Activated CD8-positive, alpha-beta T cell treated with anti-CD3 and anti-CD28 coated beads, Interleukin-2, amount 10 ng/mL, durations not matched to agents 7 days and 5 days (primary cell): ENCODE results near the gene CES3. TPM values are rescaled to one million over a fixed set of nuclear protein-coding genes. Genes with fewer than 3 reads are reported as not detected.
A peak's percentile ranks its signal among the peaks of the same experiment; 100 is the strongest.
"Not testable (repeated sequence)": the region's sequence is repeated elsewhere in the genome, so short reads cannot be mapped to it uniquely, and the experiment has no call there.

Source experiments
- ATAC-seq: fragments of 150-1000 bp; cut with Tn5 transposase; one replicate; pipeline ENCODE4 v1.10.0; 2021; ENCODE audit warnings: moderate library complexity
- CTCF ChIA-PET: fragments of 350-600 bp; sonication (Branson Sonifier 250); formaldehyde crosslinking; loops from one replicate; lab custom pipeline; 2021; ENCODE audit warnings: antibody characterized with exemption; lab: Charles Lee
- POLR2A ChIA-PET: fragments of 350-600 bp; sonication (Branson Sonifier 250); formaldehyde crosslinking; loops from one replicate; lab custom pipeline; 2021; ENCODE audit warnings: antibody characterized with exemption; lab: Charles Lee
- DNase-seq: peaks from one replicate; pipeline ENCODE4 v3.0.0-alpha.2; 2020
- H3K27ac Mint-ChIP-seq: one replicate; pipeline ENCODE4 v1.8.0; 2021; ENCODE audit warnings: mild to moderate bottlenecking, mixed read lengths
- H3K27me3 Mint-ChIP-seq: one replicate; pipeline ENCODE4 v1.8.0; 2021; ENCODE audit warnings: low read depth, mixed read lengths
- H3K36me3 Mint-ChIP-seq: one replicate; pipeline ENCODE4 v1.8.0; 2021; ENCODE audit warnings: low read depth, mixed read lengths
- H3K4me1 Mint-ChIP-seq: one replicate; pipeline ENCODE4 v1.8.0; 2021; ENCODE audit warnings: low read depth, mixed read lengths
- H3K4me3 Mint-ChIP-seq: one replicate; pipeline ENCODE4 v1.8.0; 2021; ENCODE audit warnings: mild to moderate bottlenecking, mixed read lengths
- H3K9me3 Mint-ChIP-seq: one replicate; pipeline ENCODE4 v1.8.0; 2022; ENCODE audit warnings: mixed read lengths; ENCODE audit not compliant: insufficient read depth
- total RNA-seq, 2 experiments: library from RNA; stranded (reverse); gene quantifications; one replicate each; pipeline ENCODE4 v1.2.3, GENCODE V29; 2021

CES3 gene
- total RNA-seq, 2 experiments from 2014 or later, result 2.4 to 4.3 TPM

DNA sequence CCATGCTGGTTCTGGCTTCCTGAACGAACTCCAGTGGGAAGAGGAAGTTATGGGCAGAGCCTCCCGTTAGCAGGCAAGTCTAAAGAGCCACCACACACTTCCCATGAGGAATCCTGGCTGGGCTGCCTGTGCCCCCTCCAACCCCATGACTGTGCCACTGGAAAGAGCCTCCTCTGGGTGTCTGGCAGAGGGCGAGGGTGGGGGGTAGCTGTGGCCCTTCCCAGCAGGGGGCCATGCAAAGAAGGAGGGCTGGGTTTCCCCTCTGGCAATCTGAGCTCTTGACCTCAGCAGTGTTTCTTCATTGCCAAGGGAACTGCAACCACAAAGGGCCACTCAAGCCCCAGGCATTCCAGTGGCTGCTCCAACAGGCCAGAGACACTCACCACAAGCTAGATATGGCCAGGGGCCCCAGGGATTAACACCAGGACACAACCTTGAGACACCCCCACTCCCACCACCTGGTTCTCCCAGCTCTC lies 34.1 kb upstream of the CES3 start:
- Mint-ChIP-seq H3K27ac (no peak overlapping the region), H3K4me3 (no peak overlapping the region), H3K36me3 (peaks cover 7% of the 10 kb centered on the region), H3K4me1 (peaks cover 22% of the 10 kb centered on the region), H3K27me3 (peaks cover 27% of the 10 kb centered on the region), H3K9me3 (no peaks in the 10 kb centered on the region)
- CTCF ChIA-PET, result interaction anchor here (1.0 to 4.2 kb wide), 7 partner anchors 17 to 319 kb away, joined by 3 to 94 read pairs (median 5); partner anchors contain the start of gene NAE1
- POLR2A ChIA-PET, result interaction anchor here (1.4 kb wide), 1 partner anchor 9 kb away, joined by 3 read pairs; the partner anchor contains the start of gene CDH16
- DNase-seq, result no peak
- no peak for ATAC-seq

- no peaks in the 10 kb centered on the region for H3K9me3 Mint-ChIP-seq
Measured at GRCh38 chr16:66927918-66928649, 33.0 kb upstream of the CES3 start.

DNA sequence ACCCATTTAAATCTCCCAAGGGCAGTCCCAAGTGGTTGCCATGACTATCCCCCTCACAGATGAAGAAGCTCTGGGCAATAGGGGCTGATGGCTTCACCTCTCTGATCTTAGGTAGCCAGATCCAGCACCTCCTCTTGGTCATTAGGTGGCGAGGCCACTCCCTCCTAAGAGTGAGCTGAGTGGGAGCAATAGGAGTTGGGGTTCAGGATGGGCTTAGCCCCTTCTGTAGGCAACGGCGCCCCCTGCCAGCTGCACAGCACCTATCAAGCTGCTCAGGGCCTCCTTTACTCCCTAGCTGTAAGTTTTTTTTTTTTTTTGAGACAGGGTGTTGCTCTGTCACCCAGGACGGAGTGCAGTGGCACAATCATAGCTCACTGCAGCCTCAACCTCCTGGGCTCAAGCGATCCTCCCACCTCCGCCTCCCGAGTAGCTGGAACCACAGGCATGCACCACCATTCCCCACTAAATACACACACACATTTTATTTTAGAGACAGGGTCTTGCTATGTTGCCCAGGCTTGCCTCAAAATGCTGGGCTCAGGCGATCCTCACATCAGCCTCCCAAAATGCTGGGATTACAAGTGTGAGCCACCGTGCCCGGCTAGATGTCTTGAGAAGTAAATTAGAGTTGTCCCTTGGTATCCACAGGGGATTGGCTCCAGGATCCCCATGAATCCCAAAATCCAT lies 32.2 kb upstream of the CES3 start:
- H3K4me1 Mint-ChIP-seq, result peaks cover 40% of the 10 kb centered on the region
- POLR2A ChIA-PET, result interaction anchor here (0.6 to 1.5 kb wide), 2 partner anchors 34 to 60 kb away, joined by 3 to 8 read pairs; no protein-coding TSS in a partner anchor
- CTCF ChIA-PET, result interaction anchor here (0.7 to 4.2 kb wide), 14 partner anchors 9 to 226 kb away, joined by 3 to 94 read pairs (median 8); partner anchors contain the start of genes CDH16, NAE1 and PDP2
- ATAC-seq (peak; percentile 45), DNase-seq (peak; percentile 64)
- H3K9me3 Mint-ChIP-seq, result no peaks in the 10 kb centered on the region
- peaks cover 22% of the 10 kb centered on the region for H3K36me3 Mint-ChIP-seq
- no peak overlapping the region for H3K27ac Mint-ChIP-seq
- H3K27me3 Mint-ChIP-seq, result peaks cover 17% of the 10 kb centered on the region
- H3K4me3 Mint-ChIP-seq, result no peak overlapping the region

More at GRCh38 chr16:66927918-66928649, 33.0 kb upstream of the CES3 start:
- Mint-ChIP-seq H3K36me3 (peaks cover 16% of the 10 kb centered on the region), H3K4me1 (peaks cover 32% of the 10 kb centered on the region), H3K27me3 (peaks cover 25% of the 10 kb centered on the region), H3K4me3 (no peak overlapping the region), H3K27ac (peak overlapping the region; percentile 47)
- ATAC-seq, result no peak
- ChIA-PET POLR2A (interaction anchor here (0.6 to 1.5 kb wide), 2 partner anchors 33 to 59 kb away, joined by 3 to 8 read pairs; no protein-coding TSS in a partner anchor), CTCF (interaction anchor here (0.7 to 4.2 kb wide), 13 partner anchors 11 to 227 kb away, joined by 3 to 94 read pairs (median 8); partner anchors contain the start of genes CDH16, NAE1 and PDP2)
- no peak for DNase-seq

- CTCF ChIA-PET, result interaction anchor here (0.9 to 3.8 kb wide), 3 partner anchors 17 to 100 kb away, joined by 3 to 20 read pairs (median 7); partner anchors contain the start of gene NAE1
- Mint-ChIP-seq H3K36me3 (peaks cover 30% of the 10 kb centered on the region), H3K27me3 (peaks cover 9% of the 10 kb centered on the region), H3K27ac (no peak overlapping the region), H3K4me1 (peaks cover 44% of the 10 kb centered on the region), H3K4me3 (no peak overlapping the region), H3K9me3 (no peaks in the 10 kb centered on the region)
- no peak for ATAC-seq
- POLR2A ChIA-PET, result no interaction called here
- no peak for DNase-seq
Measured at GRCh38 chr16:66930189-66930588, 30.9 kb upstream of the CES3 start.

DNA sequence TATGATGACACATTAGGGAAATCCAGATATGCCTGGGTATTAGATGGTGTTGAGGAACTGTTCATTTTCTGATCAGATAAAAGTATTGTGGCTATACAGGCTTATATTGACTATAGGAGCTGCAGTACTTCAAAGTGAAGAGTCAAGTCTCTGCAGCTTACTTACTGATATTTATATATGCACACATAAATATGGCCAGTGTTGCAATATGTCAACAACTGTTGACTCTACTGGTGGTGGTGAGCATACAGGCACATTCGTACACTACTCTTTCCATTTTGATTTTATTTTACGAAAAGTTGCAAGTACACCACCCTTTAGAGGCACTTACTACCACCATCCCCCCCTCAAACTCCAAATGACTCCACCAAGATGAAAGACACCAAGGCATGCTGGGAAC lies 29.4 kb upstream of the CES3 start:
- Mint-ChIP-seq H3K4me3 (no peak overlapping the region), H3K9me3 (no peaks in the 10 kb centered on the region), H3K27me3 (no peaks in the 10 kb centered on the region), H3K36me3 (peaks cover 33% of the 10 kb centered on the region), H3K4me1 (peaks cover 50% of the 10 kb centered on the region), H3K27ac (no peak overlapping the region)
- ChIA-PET CTCF (interaction anchor here (0.7 to 3.8 kb wide), 4 partner anchors 21 to 101 kb away, joined by 3 to 20 read pairs (median 6); partner anchors contain the start of gene NAE1), POLR2A (interaction anchor here (2.2 kb wide), 1 partner anchor 50 kb away, joined by 9 read pairs; no protein-coding TSS in a partner anchor)
- DNase-seq, result no peak
- no peak for ATAC-seq

DNA sequence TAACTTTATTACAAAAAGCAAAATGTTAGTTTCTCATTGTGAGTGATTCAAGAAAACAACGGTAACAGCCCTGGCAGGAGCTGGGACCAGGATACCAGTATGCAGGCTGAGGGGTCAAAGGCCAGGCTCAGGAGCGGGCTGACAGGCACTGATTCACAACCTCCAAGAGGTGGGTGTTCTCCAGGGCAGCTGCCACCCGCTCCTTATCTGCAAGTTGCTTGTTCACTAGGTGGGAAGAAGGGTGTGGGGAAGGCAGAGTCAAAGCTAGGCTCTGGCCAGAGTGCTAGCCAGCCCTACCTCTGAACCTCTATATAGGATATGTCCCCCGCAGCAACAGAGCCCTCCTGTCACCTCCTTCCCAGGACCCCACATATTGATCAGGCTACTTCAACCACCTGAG lies 29.0 kb upstream of the CES3 start:
- H3K27me3 Mint-ChIP-seq, result no peaks in the 10 kb centered on the region
- ChIA-PET POLR2A (interaction anchor here (1.7 to 2.2 kb wide), 2 partner anchors 38 to 51 kb away, joined by 9 read pairs; no protein-coding TSS in a partner anchor), CTCF (interaction anchor here (0.7 to 3.8 kb wide), 3 partner anchors 37 to 101 kb away, joined by 3 to 20 read pairs (median 7); partner anchors contain the start of gene NAE1)
- H3K27ac Mint-ChIP-seq, result peak overlapping the region; percentile 98
- peak overlapping the region; percentile 99 for H3K4me3 Mint-ChIP-seq
- H3K4me1 Mint-ChIP-seq, result peaks cover 53% of the 10 kb centered on the region
- H3K9me3 Mint-ChIP-seq, result no peaks in the 10 kb centered on the region
- DNase-seq (no peak), ATAC-seq (no peak)
- H3K36me3 Mint-ChIP-seq, result peaks cover 35% of the 10 kb centered on the region

- peaks cover 40% of the 10 kb centered on the region for H3K36me3 Mint-ChIP-seq
- ATAC-seq (peak; percentile 40), DNase-seq (no peak)
- H3K9me3 Mint-ChIP-seq, result no peaks in the 10 kb centered on the region
- peaks cover 49% of the 10 kb centered on the region for H3K4me1 Mint-ChIP-seq
- CTCF ChIA-PET, result interaction anchor here (1.2 to 3.8 kb wide), 4 partner anchors 10 to 221 kb away, joined by 3 to 20 read pairs (median 4); no protein-coding TSS in a partner anchor
- H3K27ac Mint-ChIP-seq, result peak overlapping the region; percentile 98
- peak overlapping the region; percentile 99 for H3K4me3 Mint-ChIP-seq
- POLR2A ChIA-PET, result interaction anchor here (0.8 to 2.2 kb wide), 5 partner anchors 11 to 52 kb away, joined by 3 to 9 read pairs (median 8); no protein-coding TSS in a partner anchor
- H3K27me3 Mint-ChIP-seq, result no peaks in the 10 kb centered on the region
Measured at GRCh38 chr16:66933776-66934137, 27.3 kb upstream of the CES3 start.

DNA sequence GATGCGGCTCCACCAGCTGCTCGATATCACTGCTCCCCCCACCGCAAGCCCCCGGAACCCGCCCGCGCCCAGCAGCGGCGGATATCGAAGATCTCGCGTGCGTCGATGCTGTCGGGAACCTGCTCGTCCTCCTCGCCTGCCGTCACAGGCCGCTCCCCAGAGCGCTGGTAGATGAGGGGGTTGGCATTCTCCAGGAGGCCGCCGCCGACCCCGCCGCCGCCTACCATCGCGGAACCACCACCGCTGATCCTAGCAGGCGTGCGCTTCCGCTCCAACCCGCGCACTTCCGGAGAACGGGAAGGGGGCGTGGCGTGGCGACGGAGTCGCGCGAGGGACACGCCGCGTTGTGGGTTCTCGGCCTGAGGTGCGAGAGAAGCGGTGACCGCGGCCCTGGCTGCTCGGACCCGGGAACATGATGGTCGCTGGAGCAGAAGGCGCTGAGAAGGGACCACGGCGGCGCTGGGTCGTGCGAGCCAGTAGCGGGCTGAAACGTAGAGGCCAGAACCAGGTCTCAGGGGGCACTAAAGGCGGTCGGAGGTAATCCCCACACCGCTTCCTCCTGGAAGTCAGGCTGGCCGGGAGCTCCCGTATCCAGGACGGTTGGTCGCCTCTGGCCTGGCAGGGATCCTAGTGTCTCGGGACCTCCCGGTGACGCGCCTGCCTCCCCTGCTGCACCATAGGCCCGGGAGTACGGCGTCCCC lies 26.8 kb upstream of the CES3 start, which contains the start of gene CIAO2B:
Gene CIAO2B, minus strand, starts transcription at position 265 of the 701 bp plus-strand sequence. Its CDS starts 38 bp downstream, at position 227.
- H3K9me3 Mint-ChIP-seq, result no peaks in the 10 kb centered on the region
- H3K27me3 Mint-ChIP-seq, result no peaks in the 10 kb centered on the region
- H3K36me3 Mint-ChIP-seq, result peaks cover 40% of the 10 kb centered on the region
- CTCF ChIA-PET, result interaction anchor here (1.2 to 1.8 kb wide), 3 partner anchors 9 to 221 kb away, joined by 3 to 5 read pairs (median 3); no protein-coding TSS in a partner anchor
- H3K4me1 Mint-ChIP-seq, result peaks cover 49% of the 10 kb centered on the region
- peak within 1 kb of the TSS; percentile 99 for H3K4me3 Mint-ChIP-seq
- ATAC-seq, result peak; percentile 87
- POLR2A ChIA-PET, result interaction anchor here (0.6 to 2.2 kb wide), 5 partner anchors 10 to 591 kb away, joined by 3 to 9 read pairs (median 8); no protein-coding TSS in a partner anchor
- DNase-seq, result peak; percentile 90
- peak within 1 kb of the TSS; percentile 98 for H3K27ac Mint-ChIP-seq

DNA sequence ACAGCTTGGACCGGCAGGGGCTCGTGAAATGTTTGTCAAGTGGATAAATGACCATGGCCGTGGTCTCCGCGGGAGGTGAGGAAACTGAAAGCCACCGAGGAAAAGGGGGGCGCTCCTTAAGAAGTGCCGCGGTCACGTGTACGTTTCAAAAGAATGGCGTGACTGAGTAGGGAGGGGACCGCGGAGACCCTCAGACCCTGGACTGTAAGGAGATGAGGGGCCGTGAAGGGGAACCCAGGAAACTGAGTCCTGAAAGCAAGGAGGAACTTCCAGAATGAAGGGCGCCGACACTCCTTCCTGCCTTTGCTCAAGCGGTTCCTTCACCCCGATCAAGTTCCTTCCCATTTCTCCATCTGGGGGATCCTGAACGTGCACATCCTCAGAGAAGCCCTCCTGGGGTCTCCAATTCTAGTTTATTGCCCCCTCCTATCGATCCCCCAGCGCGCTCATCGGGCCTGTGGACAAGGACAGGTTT lies 26.2 kb upstream of the CES3 start:
- Mint-ChIP-seq H3K4me3 (peak overlapping the region; percentile 99), H3K27ac (peak overlapping the region; percentile 98), H3K4me1 (peaks cover 49% of the 10 kb centered on the region), H3K36me3 (peaks cover 40% of the 10 kb centered on the region)
- DNase-seq, ATAC-seq, H3K27me3 Mint-ChIP-seq, H3K9me3 Mint-ChIP-seq: not testable (repeated sequence)
- CTCF ChIA-PET, result interaction anchor here (1.2 to 1.3 kb wide), 2 partner anchors 9 to 220 kb away, joined by 3 read pairs; no protein-coding TSS in a partner anchor
- POLR2A ChIA-PET, result interaction anchor here (0.6 to 1.6 kb wide), 2 partner anchors 9 to 591 kb away, joined by 3 to 8 read pairs; no protein-coding TSS in a partner anchor

DNA sequence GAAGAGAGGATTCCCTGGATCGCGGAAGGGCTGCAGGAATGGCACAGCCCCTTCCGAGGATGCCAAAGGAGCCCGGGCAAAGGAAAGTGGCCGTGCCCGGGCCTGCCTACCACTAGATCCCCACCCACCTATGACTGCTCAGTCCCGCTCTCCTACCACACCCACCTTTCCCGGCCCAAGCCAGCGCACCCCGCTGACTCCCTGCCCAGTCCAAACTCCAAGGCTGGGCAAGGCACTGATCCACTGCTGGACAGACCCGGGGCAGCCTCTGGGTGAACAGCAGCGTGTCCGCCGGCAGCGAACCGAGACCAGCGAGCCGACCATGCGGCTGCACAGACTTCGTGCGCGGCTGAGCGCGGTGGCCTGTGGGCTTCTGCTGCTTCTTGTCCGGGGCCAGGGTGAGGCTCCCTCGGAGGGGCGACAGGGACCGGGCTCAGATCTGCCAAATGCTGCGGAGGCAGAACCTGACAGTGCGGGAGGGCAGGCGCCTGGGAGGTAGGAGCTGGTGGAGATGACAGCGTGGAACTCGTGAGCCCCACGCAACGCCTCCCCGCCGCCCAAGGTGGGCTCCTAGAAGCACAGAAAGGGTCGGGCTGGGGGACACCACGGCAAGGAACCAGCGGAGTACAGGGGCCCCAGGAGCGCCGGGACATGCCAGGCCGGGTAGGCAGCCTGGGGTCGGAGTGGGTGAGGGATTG lies 25.6 kb upstream of the CES3 start, which contains the start of gene CES2:
Gene CES2, plus strand, starts transcription at position 203 of the 698 bp plus-strand sequence. Its CDS starts 120 bp downstream, at position 323.
- ChIA-PET CTCF (interaction anchor here (0.6 to 1.3 kb wide), 2 partner anchors 8 to 220 kb away, joined by 3 read pairs; no protein-coding TSS in a partner anchor), POLR2A (no interaction called here)
- Mint-ChIP-seq H3K4me1 (peaks cover 49% of the 10 kb centered on the region), H3K36me3 (peaks cover 35% of the 10 kb centered on the region), H3K27me3 (no peaks in the 10 kb centered on the region), H3K27ac (peak within 1 kb of the TSS; percentile 98), H3K4me3 (peak within 1 kb of the TSS; percentile 99), H3K9me3 (no peaks in the 10 kb centered on the region)
- ATAC-seq (no peak), DNase-seq (no peak)
